HEK293 (cell line): ENCODE results near the gene GTF2IRD1.

ENCODE experiments used
- CTCF ChIA-PET: fragments of 350-600 bp; formaldehyde crosslinking; extraction: SDS; loops from one replicate; lab custom pipeline; 2021; ENCODE audit warnings: antibody characterized with exemption; lab: Yijun Ruan, JAX
- POLR2A ChIA-PET: fragments of 300-600 bp; formaldehyde crosslinking; extraction: SDS; loops from one replicate; lab custom pipeline; 2020; ENCODE audit warnings: antibody characterized with exemption, inconsistent platforms; lab: Yijun Ruan, JAX
- H3K27ac ChIP-seq: fragments of 200-500 bp; sonication (Bioruptor generic); 2 replicates; pipeline ENCODE4 v1.5.1; 2014; ENCODE audit warnings: low read depth, low read length, control low read depth, inconsistent platforms; ENCODE audit errors: extremely low read depth
- H3K36me3 ChIP-seq, 2 experiments: fragments of 200-500 bp in 1 of 2; sonication (Bioruptor generic) in 1 of 2; 1 replicate in 1 of 2; 2 replicates in 1 of 2; pipeline ENCODE4 v1.5.1; 2014 to 2017; ENCODE audit warnings: inconsistent platforms in 2 of 2, low read length in 2 of 2; ENCODE audit not compliant: control insufficient read depth in 2 of 2, insufficient read depth in 1 of 2
- H3K4me1 ChIP-seq: fragments of 200-500 bp; sonication (Bioruptor generic); 2 replicates; pipeline ENCODE4 v1.5.1; 2014; ENCODE audit warnings: mild to moderate bottlenecking, low read length, inconsistent platforms; ENCODE audit not compliant: control insufficient read depth, insufficient read depth
- H3K4me3 ChIP-seq: 2 replicates; pipeline ENCODE4 v1.5.1; 2011; ENCODE audit warnings: low read depth, mild to moderate bottlenecking, control low read depth, low read length, moderate library complexity
- H3K9me3 ChIP-seq: fragments of 200-500 bp; sonication (Bioruptor generic); 2 replicates; pipeline ENCODE4 v1.5.1; 2014; ENCODE audit warnings: low read depth, low read length, inconsistent platforms; ENCODE audit not compliant: control insufficient read depth, insufficient read depth
- GLI4 ChIP-seq: fragments of 450-650 bp; formaldehyde crosslinking; IDR thresholded peaks from 2 replicates; pipeline ENCODE4 v1.5.1; 2016; ENCODE audit warnings: missing biosample characterization, missing genetic modification characterization
- HOXD13 ChIP-seq: sonication (generic); formaldehyde crosslinking; IDR thresholded peaks from 2 replicates; pipeline ENCODE4 v1.8.0; 2022; ENCODE audit warnings: missing genetic modification reagents, borderline replicate concordance
- MZF1 ChIP-seq: fragments of 450-650 bp; formaldehyde crosslinking; IDR thresholded peaks from 2 replicates; pipeline ENCODE4 v1.5.1; 2017; ENCODE audit warnings: missing biosample characterization, missing genetic modification characterization, borderline replicate concordance
- ZNF114 ChIP-seq: fragments of 450-650 bp; formaldehyde crosslinking; IDR thresholded peaks from 2 replicates; pipeline ENCODE4 v1.5.0; 2017; ENCODE audit warnings: missing biosample characterization, missing genetic modification characterization
- ZNF16 ChIP-seq: fragments of 450-650 bp; formaldehyde crosslinking; IDR thresholded peaks from 2 replicates; pipeline ENCODE4 v1.5.1; 2016; ENCODE audit warnings: low read depth, missing biosample characterization, missing genetic modification characterization
- ZNF19 ChIP-seq: fragments of 450-650 bp; formaldehyde crosslinking; IDR thresholded peaks from 2 replicates; pipeline ENCODE4; 2016; ENCODE audit warnings: missing biosample characterization, missing genetic modification characterization, low read depth
- ZNF416 ChIP-seq: fragments of 450-650 bp; formaldehyde crosslinking; IDR thresholded peaks from 2 replicates; pipeline ENCODE4 v1.5.1; 2016; ENCODE audit warnings: missing biosample characterization, missing genetic modification characterization
- ZNF623 ChIP-seq: fragments of 450-650 bp; formaldehyde crosslinking; IDR thresholded peaks from 2 replicates; pipeline ENCODE4 v1.5.1; 2016; ENCODE audit warnings: missing biosample characterization, missing genetic modification characterization
- ZNF658 ChIP-seq: fragments of 450-650 bp; formaldehyde crosslinking; IDR thresholded peaks from 2 replicates; pipeline ENCODE4; 2016; ENCODE audit warnings: missing biosample characterization, missing genetic modification characterization
- ZNF670 ChIP-seq: fragments of 450-650 bp; formaldehyde crosslinking; IDR thresholded peaks from 2 replicates; pipeline ENCODE4 v1.5.1; 2016; ENCODE audit warnings: missing biosample characterization, missing genetic modification characterization, low read depth
- ZNF747 ChIP-seq: fragments of 450-650 bp; formaldehyde crosslinking; IDR thresholded peaks from 2 replicates; pipeline ENCODE4 v1.5.1; 2016; ENCODE audit warnings: missing biosample characterization, missing genetic modification characterization
- ZNF768 ChIP-seq: fragments of 450-650 bp; formaldehyde crosslinking; IDR thresholded peaks from 2 replicates; pipeline ENCODE4 v1.5.1; 2018; ENCODE audit warnings: missing biosample characterization, mild to moderate bottlenecking, missing genetic modification characterization
- ZXDB ChIP-seq: fragments of 450-650 bp; formaldehyde crosslinking; IDR thresholded peaks from 2 replicates; pipeline ENCODE4 v1.5.1; 2016; ENCODE audit warnings: missing biosample characterization, missing genetic modification characterization
- TF ChIP-seq, protein P1 (sequence below): fragments of 450-650 bp; formaldehyde crosslinking; IDR thresholded peaks from 2 replicates; pipeline ENCODE4 v1.5.1; 2016; ENCODE audit warnings: missing biosample characterization, missing genetic modification characterization
- TF ChIP-seq, protein P2 (sequence below): fragments of 450-650 bp; formaldehyde crosslinking; IDR thresholded peaks from 2 replicates; pipeline ENCODE4 v1.5.1; 2016; ENCODE audit warnings: missing biosample characterization, missing genetic modification characterization
- TF ChIP-seq, protein P3 (sequence below): fragments of 450-650 bp; formaldehyde crosslinking; IDR thresholded peaks from 2 replicates; pipeline ENCODE4 v1.5.1; 2016; ENCODE audit warnings: missing biosample characterization, missing genetic modification characterization, low read depth
- TF ChIP-seq, protein P4 (sequence below): fragments of 450-650 bp; formaldehyde crosslinking; IDR thresholded peaks from 2 replicates; pipeline ENCODE4 v1.5.1; 2016; ENCODE audit warnings: missing biosample characterization, missing genetic modification characterization
- TF ChIP-seq, protein P5 (sequence below): fragments of 450-650 bp; formaldehyde crosslinking; IDR thresholded peaks from 2 replicates; pipeline ENCODE4 v1.5.1; 2016; ENCODE audit warnings: missing biosample characterization, missing genetic modification characterization

Gene GTF2IRD1

DNA sequence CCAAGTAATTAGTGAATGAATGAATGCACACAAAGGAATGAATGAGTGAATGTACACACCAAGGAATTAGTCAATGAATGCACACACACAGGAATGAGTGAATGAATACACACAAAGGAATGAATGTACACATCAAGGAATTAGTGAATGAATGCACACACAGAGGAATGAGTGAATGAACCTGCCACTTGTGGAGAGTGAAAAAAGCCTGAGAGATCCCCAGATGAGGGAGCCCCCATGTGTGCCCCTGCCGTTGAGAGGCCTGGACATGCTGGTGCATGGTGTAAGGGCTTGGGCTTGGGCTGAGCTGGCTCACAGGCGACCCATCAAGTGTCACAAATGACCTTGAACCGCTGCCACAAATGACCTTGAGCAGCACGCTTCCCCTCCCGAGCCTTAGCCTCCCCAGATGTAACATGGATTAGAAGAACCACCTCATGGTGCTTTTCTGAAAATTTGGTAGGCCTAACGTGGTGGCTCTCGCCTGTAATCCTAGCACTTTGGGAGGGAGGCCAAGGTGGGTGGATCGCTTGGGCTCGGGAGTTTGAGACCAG is 46.2 kb downstream of the GTF2IRD1 start (continued):
- TF ChIP-seq, protein P1, sequence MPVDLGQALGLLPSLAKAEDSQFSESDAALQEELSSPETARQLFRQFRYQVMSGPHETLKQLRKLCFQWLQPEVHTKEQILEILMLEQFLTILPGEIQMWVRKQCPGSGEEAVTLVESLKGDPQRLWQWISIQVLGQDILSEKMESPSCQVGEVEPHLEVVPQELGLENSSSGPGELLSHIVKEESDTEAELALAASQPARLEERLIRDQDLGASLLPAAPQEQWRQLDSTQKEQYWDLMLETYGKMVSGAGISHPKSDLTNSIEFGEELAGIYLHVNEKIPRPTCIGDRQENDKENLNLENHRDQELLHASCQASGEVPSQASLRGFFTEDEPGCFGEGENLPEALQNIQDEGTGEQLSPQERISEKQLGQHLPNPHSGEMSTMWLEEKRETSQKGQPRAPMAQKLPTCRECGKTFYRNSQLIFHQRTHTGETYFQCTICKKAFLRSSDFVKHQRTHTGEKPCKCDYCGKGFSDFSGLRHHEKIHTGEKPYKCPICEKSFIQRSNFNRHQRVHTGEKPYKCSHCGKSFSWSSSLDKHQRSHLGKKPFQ (tag by site-specific recombination), result no peak

DNA sequence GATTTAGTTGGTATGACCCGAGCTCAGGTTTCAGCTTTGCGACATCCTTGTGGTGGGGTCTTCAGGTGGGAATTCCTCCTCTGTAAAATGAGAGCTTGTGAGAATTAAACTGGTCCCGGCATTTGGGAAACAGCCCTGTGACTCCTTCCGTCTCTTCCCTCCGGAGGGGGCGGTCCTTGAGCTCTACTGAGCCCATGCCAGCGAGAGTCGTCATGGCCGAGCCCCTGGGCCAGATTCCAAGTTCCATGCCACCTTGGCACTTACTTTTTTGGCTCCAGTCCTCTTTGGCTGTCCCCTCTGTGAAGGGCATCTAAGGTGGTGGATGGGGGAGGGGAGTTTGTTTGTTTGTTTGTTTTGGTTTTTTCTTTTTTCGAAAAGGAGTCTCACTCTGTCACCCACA is 47.6 kb downstream of the GTF2IRD1 start:
- Histone ChIP-seq H3K27ac (no peak overlapping the region), H3K36me3 (peaks cover 0 to 7% of the 10 kb centered on the region in 2 experiments; a peak in 2 of 3 replicates), H3K4me1 (no peaks in the 10 kb centered on the region), H3K9me3 (no peaks in the 10 kb centered on the region), H3K4me3 (no peak overlapping the region)
- ChIA-PET CTCF (no interaction called here), POLR2A (no interaction called here)
- no peak for TF ChIP-seq ZNF670 (tag by site-specific recombination)
- no peak for TF ChIP-seq ZNF114
- no peak for TF ChIP-seq ZNF747
- TF ChIP-seq, protein P2, sequence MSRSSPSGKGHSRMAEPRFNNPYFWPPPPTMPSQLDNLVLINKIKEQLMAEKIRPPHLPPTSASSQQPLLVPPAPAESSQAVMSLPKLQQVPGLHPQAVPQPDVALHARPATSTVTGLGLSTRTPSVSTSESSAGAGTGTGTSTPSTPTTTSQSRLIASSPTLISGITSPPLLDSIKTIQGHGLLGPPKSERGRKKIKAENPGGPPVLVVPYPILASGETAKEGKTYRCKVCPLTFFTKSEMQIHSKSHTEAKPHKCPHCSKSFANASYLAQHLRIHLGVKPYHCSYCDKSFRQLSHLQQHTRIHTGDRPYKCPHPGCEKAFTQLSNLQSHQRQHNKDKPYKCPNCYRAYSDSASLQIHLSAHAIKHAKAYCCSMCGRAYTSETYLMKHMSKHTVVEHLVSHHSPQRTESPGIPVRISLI (tag by site-specific recombination), result no peak
- TF ChIP-seq, protein P3, sequence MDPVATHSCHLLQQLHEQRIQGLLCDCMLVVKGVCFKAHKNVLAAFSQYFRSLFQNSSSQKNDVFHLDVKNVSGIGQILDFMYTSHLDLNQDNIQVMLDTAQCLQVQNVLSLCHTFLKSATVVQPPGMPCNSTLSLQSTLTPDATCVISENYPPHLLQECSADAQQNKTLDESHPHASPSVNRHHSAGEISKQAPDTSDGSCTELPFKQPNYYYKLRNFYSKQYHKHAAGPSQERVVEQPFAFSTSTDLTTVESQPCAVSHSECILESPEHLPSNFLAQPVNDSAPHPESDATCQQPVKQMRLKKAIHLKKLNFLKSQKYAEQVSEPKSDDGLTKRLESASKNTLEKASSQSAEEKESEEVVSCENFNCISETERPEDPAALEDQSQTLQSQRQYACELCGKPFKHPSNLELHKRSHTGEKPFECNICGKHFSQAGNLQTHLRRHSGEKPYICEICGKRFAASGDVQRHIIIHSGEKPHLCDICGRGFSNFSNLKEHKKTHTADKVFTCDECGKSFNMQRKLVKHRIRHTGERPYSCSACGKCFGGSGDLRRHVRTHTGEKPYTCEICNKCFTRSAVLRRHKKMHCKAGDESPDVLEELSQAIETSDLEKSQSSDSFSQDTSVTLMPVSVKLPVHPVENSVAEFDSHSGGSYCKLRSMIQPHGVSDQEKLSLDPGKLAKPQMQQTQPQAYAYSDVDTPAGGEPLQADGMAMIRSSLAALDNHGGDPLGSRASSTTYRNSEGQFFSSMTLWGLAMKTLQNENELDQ, result no peak
- no peak for TF ChIP-seq GLI4 (tag by site-specific recombination)
- TF ChIP-seq ZNF623 (tag by site-specific recombination), result no peak
- no peak for TF ChIP-seq ZXDB (tag by site-specific recombination)
- no peak for TF ChIP-seq ZNF16 (tag by site-specific recombination)
- no peak for TF ChIP-seq HOXD13 (CRISPR knock-in tag)
- TF ChIP-seq, protein P4, sequence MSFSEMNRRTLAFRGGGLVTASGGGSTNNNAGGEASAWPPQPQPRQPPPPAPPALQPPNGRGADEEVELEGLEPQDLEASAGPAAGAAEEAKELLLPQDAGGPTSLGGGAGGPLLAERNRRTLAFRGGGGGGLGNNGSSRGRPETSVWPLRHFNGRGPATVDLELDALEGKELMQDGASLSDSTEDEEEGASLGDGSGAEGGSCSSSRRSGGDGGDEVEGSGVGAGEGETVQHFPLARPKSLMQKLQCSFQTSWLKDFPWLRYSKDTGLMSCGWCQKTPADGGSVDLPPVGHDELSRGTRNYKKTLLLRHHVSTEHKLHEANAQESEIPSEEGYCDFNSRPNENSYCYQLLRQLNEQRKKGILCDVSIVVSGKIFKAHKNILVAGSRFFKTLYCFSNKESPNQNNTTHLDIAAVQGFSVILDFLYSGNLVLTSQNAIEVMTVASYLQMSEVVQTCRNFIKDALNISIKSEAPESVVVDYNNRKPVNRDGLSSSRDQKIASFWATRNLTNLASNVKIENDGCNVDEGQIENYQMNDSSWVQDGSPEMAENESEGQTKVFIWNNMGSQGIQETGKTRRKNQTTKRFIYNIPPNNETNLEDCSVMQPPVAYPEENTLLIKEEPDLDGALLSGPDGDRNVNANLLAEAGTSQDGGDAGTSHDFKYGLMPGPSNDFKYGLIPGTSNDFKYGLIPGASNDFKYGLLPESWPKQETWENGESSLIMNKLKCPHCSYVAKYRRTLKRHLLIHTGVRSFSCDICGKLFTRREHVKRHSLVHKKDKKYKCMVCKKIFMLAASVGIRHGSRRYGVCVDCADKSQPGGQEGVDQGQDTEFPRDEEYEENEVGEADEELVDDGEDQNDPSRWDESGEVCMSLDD (tag by site-specific recombination), result no peak
- TF ChIP-seq, protein P5, sequence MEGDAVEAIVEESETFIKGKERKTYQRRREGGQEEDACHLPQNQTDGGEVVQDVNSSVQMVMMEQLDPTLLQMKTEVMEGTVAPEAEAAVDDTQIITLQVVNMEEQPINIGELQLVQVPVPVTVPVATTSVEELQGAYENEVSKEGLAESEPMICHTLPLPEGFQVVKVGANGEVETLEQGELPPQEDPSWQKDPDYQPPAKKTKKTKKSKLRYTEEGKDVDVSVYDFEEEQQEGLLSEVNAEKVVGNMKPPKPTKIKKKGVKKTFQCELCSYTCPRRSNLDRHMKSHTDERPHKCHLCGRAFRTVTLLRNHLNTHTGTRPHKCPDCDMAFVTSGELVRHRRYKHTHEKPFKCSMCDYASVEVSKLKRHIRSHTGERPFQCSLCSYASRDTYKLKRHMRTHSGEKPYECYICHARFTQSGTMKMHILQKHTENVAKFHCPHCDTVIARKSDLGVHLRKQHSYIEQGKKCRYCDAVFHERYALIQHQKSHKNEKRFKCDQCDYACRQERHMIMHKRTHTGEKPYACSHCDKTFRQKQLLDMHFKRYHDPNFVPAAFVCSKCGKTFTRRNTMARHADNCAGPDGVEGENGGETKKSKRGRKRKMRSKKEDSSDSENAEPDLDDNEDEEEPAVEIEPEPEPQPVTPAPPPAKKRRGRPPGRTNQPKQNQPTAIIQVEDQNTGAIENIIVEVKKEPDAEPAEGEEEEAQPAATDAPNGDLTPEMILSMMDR (tag by site-specific recombination), result no peak
- no peak for TF ChIP-seq ZNF19
- no peak for TF ChIP-seq MZF1 (tag by site-specific recombination)
- no peak for TF ChIP-seq ZNF768
- no peak for TF ChIP-seq ZNF658
- no peak for TF ChIP-seq ZNF416 (tag by site-specific recombination)
